HG03469 (cell line): ENCODE results near the gene ABITRAM.

Experiments used
- ATAC-seq: cut with Tn5 transposase; IDR thresholded peaks from one replicate; pipeline ENCODE4 v1.9.1; 2021; ENCODE audit warnings: mild to moderate bottlenecking, moderate library complexity, moderate number of reproducible peaks; ENCODE audit not compliant: unreplicated experiment

Gene ABITRAM

DNA sequence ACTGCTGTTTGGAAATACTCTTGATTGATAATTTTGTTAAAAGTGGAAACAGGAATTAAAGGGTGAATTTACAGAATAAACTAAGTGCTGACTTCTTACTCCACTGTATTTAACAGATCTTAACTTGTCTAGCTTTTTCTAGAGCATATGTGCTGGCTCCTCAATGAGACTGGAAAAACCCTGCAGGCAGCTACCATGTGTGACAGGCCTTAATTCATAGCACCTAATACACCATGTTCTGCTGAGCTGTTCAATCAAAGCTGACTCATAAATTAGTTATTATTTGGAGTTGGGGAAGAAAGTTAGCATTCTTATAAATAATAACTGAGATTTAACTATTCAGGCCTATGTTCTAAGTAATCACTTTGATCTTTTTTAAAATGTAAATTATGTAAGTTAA, 49.7 kb downstream of the ABITRAM start:
- no peak for ATAC-seq
